ENCODE results near the gene DPP3.

The DPP3 gene

GRCh38 chr11:66510990-66511339 lies 30.7 kb downstream of the DPP3 start:
- no peak for TF ChIP-seq CTCF (IDR thresholded peaks at IDR 0.05; ENCODE audit: low read depth, low read length)
- in situ Hi-C loops (cut with HindIII; ENCODE audit: low sequenced_read_pairs) = no loop called here
- DNase-seq (ENCODE audit: low read depth, low spot score) = no peak
- peak overlapping the region; percentile 90 for H3K4me3 ChIP-seq (ENCODE audit: low read depth, low read length)

- in situ Hi-C loops (cut with HindIII; ENCODE audit: low sequenced_read_pairs) = no loop called here
- no peak overlapping the region for H3K4me3 ChIP-seq (ENCODE audit: low read depth, low read length)
- TF ChIP-seq CTCF (IDR thresholded peaks at IDR 0.05; ENCODE audit: low read depth, low read length) = no peak
- DNase-seq (ENCODE audit: low read depth, low spot score) = no peak
Observed at GRCh38 chr11:66523611-66524010, 43.4 kb downstream of the DPP3 start.

- in situ Hi-C loops (cut with HindIII; ENCODE audit: low sequenced_read_pairs) = no loop called here
- no peak for TF ChIP-seq CTCF (IDR thresholded peaks at IDR 0.05; ENCODE audit: low read depth, low read length)
- no peak for DNase-seq (ENCODE audit: low read depth, low spot score)
- H3K4me3 ChIP-seq (ENCODE audit: low read depth, low read length) = no peak overlapping the region
Observed at GRCh38 chr11:66524304-66525040, 44.2 kb downstream of the DPP3 start.

- DNase-seq (ENCODE audit: low read depth, low spot score) = no peak
- in situ Hi-C loops (cut with HindIII; ENCODE audit: low sequenced_read_pairs) = no loop called here
- TF ChIP-seq CTCF (IDR thresholded peaks at IDR 0.05; ENCODE audit: low read depth, low read length) = no peak
- H3K4me3 ChIP-seq (ENCODE audit: low read depth, low read length) = no peak overlapping the region
Observed at GRCh38 chr11:66529069-66529468, 48.8 kb downstream of the DPP3 start.

- TF ChIP-seq CTCF (IDR thresholded peaks at IDR 0.05; ENCODE audit: low read depth, low read length) = no peak
- no peak for DNase-seq (ENCODE audit: low read depth, low spot score)
- in situ Hi-C loops (cut with HindIII; ENCODE audit: low sequenced_read_pairs) = no loop called here
- no peak overlapping the region for H3K4me3 ChIP-seq (ENCODE audit: low read depth, low read length)
Observed at GRCh38 chr11:66529655-66530054, 49.4 kb downstream of the DPP3 start.

GRCh38 chr11:66530927-66531709 lies 50.9 kb downstream of the DPP3 start:
- no peak for DNase-seq (ENCODE audit: low read depth, low spot score)
- TF ChIP-seq CTCF (IDR thresholded peaks at IDR 0.05; ENCODE audit: low read depth, low read length) = no peak
- in situ Hi-C loops (cut with HindIII; ENCODE audit: low sequenced_read_pairs) = no loop called here
- no peak overlapping the region for H3K4me3 ChIP-seq (ENCODE audit: low read depth, low read length)
